ENCODE results near the gene ANO1.

The ANO1 gene

GRCh38 chr11:70109006-70109405 is 30.9 kb downstream of the ANO1 start:
- Histone ChIP-seq H3K4me1 (ENCODE audit: low read depth, poor library complexity, severe bottlenecking) (no peaks in the 10 kb centered on the region), H3K4me2 (no peak overlapping the region), H2AFZ (ENCODE audit: low read depth) (no peak overlapping the region), H3K27me3 (ENCODE audit: insufficient read depth, low read depth) (peaks cover 17% of the 10 kb centered on the region; the same call in 1 of the 2 replicates), H3K79me2 (ENCODE audit: insufficient read depth, low read depth) (no peaks in the 10 kb centered on the region), H3K27ac (no peak overlapping the region), H4K20me1 (ENCODE audit: insufficient read depth) (no peaks in the 10 kb centered on the region), H3K36me3 (ENCODE audit: insufficient read depth) (no peaks in the 10 kb centered on the region), H3K4me3 (IDR thresholded peaks at IDR 0.05; ENCODE audit: insufficient read depth, low read depth, low read length) (no peak overlapping the region), H3K9ac (no peak overlapping the region)
- no peak for TF ChIP-seq CTCF (conservative IDR thresholded peaks at IDR 0.05; ENCODE audit: low read depth, low read length)

- no peaks in the 10 kb centered on the region for H4K20me1 ChIP-seq (ENCODE audit: insufficient read depth)
- no peaks in the 10 kb centered on the region for H3K36me3 ChIP-seq (ENCODE audit: insufficient read depth)
- H3K4me3 ChIP-seq (IDR thresholded peaks at IDR 0.05; ENCODE audit: insufficient read depth, low read depth, low read length), result no peak overlapping the region
- no peaks in the 10 kb centered on the region for H3K79me2 ChIP-seq (ENCODE audit: insufficient read depth, low read depth)
- no peak overlapping the region for H3K9ac ChIP-seq
- peaks cover 13% of the 10 kb centered on the region; the same call in 1 of the 2 replicates for H3K27me3 ChIP-seq (ENCODE audit: insufficient read depth, low read depth)
- H2AFZ ChIP-seq (ENCODE audit: low read depth), result no peak overlapping the region
- no peaks in the 10 kb centered on the region for H3K4me1 ChIP-seq (ENCODE audit: low read depth, poor library complexity, severe bottlenecking)
- H3K4me2 ChIP-seq, result no peak overlapping the region
- no peak overlapping the region for H3K27ac ChIP-seq
- no peak for TF ChIP-seq CTCF (conservative IDR thresholded peaks at IDR 0.05; ENCODE audit: low read depth, low read length)
Measured at GRCh38 chr11:70109903-70110302, 31.8 kb downstream of the ANO1 start.

GRCh38 chr11:70110538-70111055 is 32.5 kb downstream of the ANO1 start:
- no peak for TF ChIP-seq CTCF (conservative IDR thresholded peaks at IDR 0.05; ENCODE audit: low read depth, low read length)
- no peak overlapping the region for H3K27ac ChIP-seq

GRCh38 chr11:70111269-70112016 is 33.3 kb downstream of the ANO1 start:
- Histone ChIP-seq H2AFZ (ENCODE audit: low read depth) (no peak overlapping the region), H3K4me3 (IDR thresholded peaks at IDR 0.05; ENCODE audit: insufficient read depth, low read depth, low read length) (no peak overlapping the region), H3K27me3 (ENCODE audit: insufficient read depth, low read depth) (peaks cover 9% of the 10 kb centered on the region; the same call in 1 of the 2 replicates), H3K79me2 (ENCODE audit: insufficient read depth, low read depth) (no peaks in the 10 kb centered on the region), H3K4me1 (ENCODE audit: low read depth, poor library complexity, severe bottlenecking) (no peaks in the 10 kb centered on the region), H3K36me3 (ENCODE audit: insufficient read depth) (no peaks in the 10 kb centered on the region), H3K4me2 (no peak overlapping the region), H4K20me1 (ENCODE audit: insufficient read depth) (no peaks in the 10 kb centered on the region), H3K9ac (no peak overlapping the region), H3K27ac (no peak overlapping the region)
- TF ChIP-seq CTCF (conservative IDR thresholded peaks at IDR 0.05; ENCODE audit: low read depth, low read length), result no peak

More at GRCh38 chr11:70110538-70111055, 32.5 kb downstream of the ANO1 start:
- Histone ChIP-seq H3K9ac (no peak overlapping the region), H3K27me3 (ENCODE audit: insufficient read depth, low read depth) (peaks cover 12% of the 10 kb centered on the region; the same call in 1 of the 2 replicates), H3K36me3 (ENCODE audit: insufficient read depth) (no peaks in the 10 kb centered on the region), H3K4me1 (ENCODE audit: low read depth, poor library complexity, severe bottlenecking) (no peaks in the 10 kb centered on the region), H4K20me1 (ENCODE audit: insufficient read depth) (no peaks in the 10 kb centered on the region), H3K4me3 (IDR thresholded peaks at IDR 0.05; ENCODE audit: insufficient read depth, low read depth, low read length) (no peak overlapping the region), H3K79me2 (ENCODE audit: insufficient read depth, low read depth) (no peaks in the 10 kb centered on the region), H3K4me2 (no peak overlapping the region), H2AFZ (ENCODE audit: low read depth) (no peak overlapping the region)

Data from KMS-11 (cell line).